Aorta (tissue), 5 donors: Measurements from ENCODE around the gene MOSPD2. TPM values are rescaled to one million over a fixed set of nuclear protein-coding genes. Genes with fewer than 3 reads are reported as not detected.
A peak's percentile ranks its signal among the peaks of the same experiment; 100 is the strongest.

Experiments
- ATAC-seq: fragments of 200-7000 bp; cut with Tn5 transposase; one replicate; pipeline ENCODE4 v1.9.1; 2022; ENCODE audit warnings: moderate library complexity; ENCODE audit not compliant: low FRiP score
- DNase-seq, 2 donors: peaks; one replicate each; pipeline ENCODE4 v3.0.0-alpha.2; 2020
- H3K27ac ChIP-seq, 2 donors: one replicate each; pipeline ENCODE4 v1.5.1; 2013; ENCODE audit warnings: low read length in 2 of 2, mild to moderate bottlenecking in 2 of 2, moderate library complexity in 2 of 2, control low read depth in 1 of 2, inconsistent platforms in 1 of 2, low read depth in 1 of 2
- H3K27me3 ChIP-seq, 2 donors: one replicate each; pipeline ENCODE4 v1.6.1; 2013; ENCODE audit warnings: control low read depth in 1 of 2, low read length in 1 of 2, mild to moderate bottlenecking in 1 of 2, moderate library complexity in 1 of 2; ENCODE audit not compliant: insufficient read depth in 2 of 2, control insufficient read depth in 1 of 2
- H3K36me3 ChIP-seq, 2 donors: one replicate each; pipeline ENCODE4 v1.6.1; 2013; ENCODE audit warnings: control low read depth in 1 of 2, low read length in 1 of 2, mild to moderate bottlenecking in 1 of 2; ENCODE audit not compliant: insufficient read depth in 2 of 2, control insufficient read depth in 1 of 2
- H3K4me1 ChIP-seq, 2 donors: one replicate each; pipeline ENCODE4 v1.6.1; 2013; ENCODE audit warnings: low read length in 2 of 2, control low read depth in 1 of 2, mild to moderate bottlenecking in 1 of 2, moderate library complexity in 1 of 2; ENCODE audit not compliant: insufficient read depth in 2 of 2, control insufficient read depth in 1 of 2
- H3K4me3 ChIP-seq, 2 donors: one replicate each; pipeline ENCODE4 v1.5.1; 2013; ENCODE audit warnings: low read length in 2 of 2, control low read depth in 1 of 2, mild to moderate bottlenecking in 1 of 2
- H3K9me3 ChIP-seq: one replicate; pipeline ENCODE4 v1.6.1; 2013; ENCODE audit warnings: mild to moderate bottlenecking, low read length; ENCODE audit not compliant: control insufficient read depth
- WGBS, 2 donors: extraction: QIAGEN DNeasy Blood & Tissue Kit; methylation state at CpG; one replicate each; pipeline ENCODE4 v1.1.7; 2013; 5-methylcytosine and 5-hydroxymethylcytosine counted together
- intact Hi-C, 2 donors: fragments of 100-400 bp; cut with DNase I; formaldehyde crosslinking; loops; one replicate each; pipeline versions ENCODE4 v1.14.2 to v1.15.0; 2022
- polyA plus RNA-seq, 2 donors: library from polyadenylated mRNA; stranded (reverse); fragments of 200-250 nt; gene quantifications; one replicate each; pipeline ENCODE4 v1.2.3, GENCODE V29; 2013
- total RNA-seq, 2 donors: library from RNA; stranded (reverse); fragmentation: NEBNext Ultra II Directional; extraction: Animal tissue kit (Norgen Biotek cat#: 25700); gene quantifications; one replicate each; pipeline ENCODE4 v1.2.1, GENCODE V29; 2021
- donor health status: healthy with polysubstance abuse.
- donor health status: Bipolar disorder and iron deficiency.
- donor health status: DM: no; HTN: no; CAD: no.
- donor health status: DM: no; HTN: no; CAD: no.
- donor health status: DM: yes; HTN: yes; CAD: no.

The MOSPD2 gene
- total and polyA plus RNA-seq, 4 donors, result 3.6 to 21.3 (median 11.2) TPM

DNA sequence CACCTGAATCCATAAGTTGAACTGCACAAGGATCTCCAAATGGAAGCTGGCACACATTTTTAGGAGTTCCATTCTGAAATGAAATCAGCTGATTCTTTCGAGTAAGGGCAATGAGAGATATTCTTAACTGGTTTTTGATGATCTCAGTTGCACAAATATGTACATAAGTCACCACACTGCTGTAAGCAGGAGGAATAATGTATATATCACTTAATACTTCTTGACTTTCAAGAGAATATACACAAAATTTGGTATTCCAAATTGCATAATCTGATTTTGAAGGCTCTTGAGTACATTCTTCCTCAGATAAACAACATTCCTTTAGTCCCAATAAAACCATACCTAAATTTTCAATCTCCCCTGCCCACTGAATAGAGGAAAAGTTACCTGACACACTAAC lies 8.6 kb upstream of the MOSPD2 start:
- H3K27ac ChIP-seq, result no peak overlapping the region
- H3K4me3 ChIP-seq, result no peak overlapping the region
- H3K4me1 ChIP-seq, result no peaks in the 10 kb centered on the region
- intact Hi-C loops, result no loop called here
- ATAC-seq (no peak), DNase-seq (no peak)
- H3K9me3 ChIP-seq, result no peaks in the 10 kb centered on the region
- H3K36me3 ChIP-seq, result no peaks in the 10 kb centered on the region
- 13 to 38% methylated on average over 1 of the region's 1 CpG for WGBS, 2 donors
- H3K27me3 ChIP-seq, result no peaks in the 10 kb centered on the region

GRCh38 chrX:14865201-14865600 lies 8.0 kb upstream of the MOSPD2 start:
- Histone ChIP-seq H3K9me3 (no peaks in the 10 kb centered on the region), H3K4me3 (no peak overlapping the region), H3K36me3 (no peaks in the 10 kb centered on the region), H3K27ac (no peak overlapping the region), H3K4me1 (no peaks in the 10 kb centered on the region), H3K27me3 (no peaks in the 10 kb centered on the region)
- WGBS, 2 donors, result 7 to 41% methylated on average over 1 of the region's 1 CpG
- intact Hi-C loops, result no loop called here
- no peak for DNase-seq
- ATAC-seq, result no peak

DNA sequence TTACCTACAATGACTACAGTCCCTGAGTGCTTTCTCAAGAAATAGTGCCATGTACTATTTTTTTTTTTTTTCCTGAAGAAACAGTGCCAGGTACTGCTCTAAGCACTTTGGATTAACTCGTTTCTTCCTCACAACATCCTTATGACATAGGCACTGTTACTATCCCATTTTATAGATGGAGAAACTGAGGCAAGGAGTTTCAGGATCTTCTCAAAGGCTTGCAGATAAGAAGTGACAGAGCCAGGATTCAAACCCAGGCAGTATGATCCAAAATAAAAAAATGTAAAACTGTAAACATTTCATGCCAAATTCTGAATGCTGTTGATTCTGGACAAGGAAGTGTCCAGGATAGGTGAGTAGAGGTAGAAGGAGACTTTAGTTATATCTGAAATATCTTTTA lies 1.5 kb upstream of the MOSPD2 start:
- ATAC-seq, result no peak
- Histone ChIP-seq H3K4me3 (no peak overlapping the region), H3K4me1 (no peaks in the 10 kb centered on the region), H3K36me3 (no peaks in the 10 kb centered on the region), H3K27me3 (no peaks in the 10 kb centered on the region), H3K27ac (no peak overlapping the region), H3K9me3 (no peaks in the 10 kb centered on the region)
- no peak for DNase-seq
- intact Hi-C loops, result no loop called here
- WGBS, 2 donors, result 36 to 62% methylated on average over 1 of the region's 1 CpG

GRCh38 chrX:14872355-14872754 lies 866 bp upstream of the MOSPD2 start:
- ATAC-seq, result no peak

DNA sequence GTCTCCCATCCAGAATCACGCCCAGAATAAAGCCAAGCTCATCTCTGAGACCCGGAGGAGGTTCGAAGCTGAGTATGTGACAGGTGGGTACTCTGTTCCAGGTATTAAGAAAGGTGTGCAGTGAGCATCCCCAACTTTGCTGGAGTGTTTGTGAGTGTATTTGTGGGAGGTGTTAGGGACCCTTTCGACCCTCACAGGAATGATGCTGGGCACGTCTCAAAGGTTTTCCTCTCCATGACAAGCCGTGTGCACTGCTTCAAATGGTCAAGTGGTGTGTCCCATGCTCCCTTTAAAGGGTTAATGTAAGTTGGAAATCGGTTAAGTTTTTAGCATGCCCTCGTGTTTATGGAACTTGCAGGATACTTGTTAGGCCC lies 442 bp downstream of the MOSPD2 start:
- H3K27me3 ChIP-seq, result no peaks in the 10 kb centered on the region
- ATAC-seq (no peak), DNase-seq (no peak)
- H3K36me3 ChIP-seq, result no peaks in the 10 kb centered on the region
- no peaks in the 10 kb centered on the region for H3K4me1 ChIP-seq
- H3K4me3 ChIP-seq, result peak overlapping the region; percentile 14 to 21
- no peaks in the 10 kb centered on the region for H3K9me3 ChIP-seq
- 1 to 35% methylated on average over 8 of the region's 8 CpGs for WGBS, 2 donors
- H3K27ac ChIP-seq, result peak overlapping the region in 1 of 2 donors; percentile 35
- intact Hi-C loops, result no loop called here

More at GRCh38 chrX:14872355-14872754, 866 bp upstream of the MOSPD2 start:
- H3K27me3 ChIP-seq, result no peaks in the 10 kb centered on the region
- WGBS, 2 donors, result 16 to 38% methylated on average over 7 of the region's 7 CpGs
- no peak overlapping the region for H3K4me3 ChIP-seq
- no peak overlapping the region for H3K27ac ChIP-seq
- intact Hi-C loops, result no loop called here
- no peaks in the 10 kb centered on the region for H3K9me3 ChIP-seq
- DNase-seq, result no peak
- no peaks in the 10 kb centered on the region for H3K4me1 ChIP-seq
- H3K36me3 ChIP-seq, result no peaks in the 10 kb centered on the region

GRCh38 chrX:14875624-14876023 lies 2.4 kb downstream of the MOSPD2 start:
- Histone ChIP-seq H3K9me3 (no peaks in the 10 kb centered on the region), H3K27ac (no peak overlapping the region), H3K4me1 (no peaks in the 10 kb centered on the region), H3K36me3 (no peaks in the 10 kb centered on the region), H3K4me3 (no peak overlapping the region), H3K27me3 (no peaks in the 10 kb centered on the region)
- no peak for ATAC-seq
- intact Hi-C loops, result no loop called here
- 81 to 86% methylated on average over 7 of the region's 7 CpGs for WGBS, 2 donors
- no peak for DNase-seq

DNA sequence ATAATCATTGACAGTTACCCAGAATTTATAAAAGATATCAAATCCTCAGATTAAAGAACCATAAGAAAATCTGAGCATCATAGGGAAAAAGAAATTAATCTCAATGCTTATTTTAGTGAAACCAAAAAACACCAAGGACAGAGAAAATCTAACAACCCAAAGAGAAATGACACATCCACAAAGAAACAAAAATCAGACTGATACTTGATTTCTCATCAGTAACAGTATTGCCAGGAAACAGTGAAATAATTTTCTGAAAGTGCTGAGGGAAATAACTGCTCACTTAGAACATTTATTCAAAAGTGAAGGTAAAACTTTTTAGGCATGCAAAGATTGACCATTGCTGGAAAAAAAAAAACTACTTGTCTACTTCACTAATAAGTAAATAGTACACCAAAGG lies 10.6 kb downstream of the MOSPD2 start:
- no peaks in the 10 kb centered on the region for H3K9me3 ChIP-seq
- DNase-seq, result no peak

DNA sequence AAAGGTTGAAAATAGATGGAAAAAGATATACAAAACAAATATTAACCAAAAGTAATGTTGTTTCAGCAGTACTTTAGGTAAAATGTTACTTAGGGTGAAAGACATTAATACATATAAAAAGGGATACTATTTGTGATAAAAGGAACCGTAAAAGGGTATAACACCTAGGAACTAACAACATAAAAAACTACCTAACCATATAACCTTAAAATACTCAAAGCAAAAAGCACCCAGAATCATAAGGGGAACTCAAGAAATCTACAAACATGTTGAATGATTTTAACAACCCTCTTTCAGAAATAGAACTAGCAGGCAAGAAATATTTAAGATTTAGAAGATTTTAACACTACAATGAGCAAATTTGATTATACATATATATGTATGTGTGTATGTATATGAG lies 11.5 kb downstream of the MOSPD2 start:
- no peaks in the 10 kb centered on the region for H3K36me3 ChIP-seq
- intact Hi-C loops, result no loop called here
- WGBS, 2 donors, result 70 to 83% methylated on average over 1 of the region's 1 CpG
- no peak overlapping the region for H3K4me3 ChIP-seq
- H3K4me1 ChIP-seq, result no peaks in the 10 kb centered on the region
- DNase-seq, result no peak
- no peaks in the 10 kb centered on the region for H3K9me3 ChIP-seq
- no peak overlapping the region for H3K27ac ChIP-seq
- no peak for ATAC-seq
- no peaks in the 10 kb centered on the region for H3K27me3 ChIP-seq

More for the DNA sequence above, 10.6 kb downstream of the MOSPD2 start:
- ATAC-seq, result no peak
- no peaks in the 10 kb centered on the region for H3K27me3 ChIP-seq
- intact Hi-C loops, result no loop called here
- H3K36me3 ChIP-seq, result no peaks in the 10 kb centered on the region
- H3K27ac ChIP-seq, result no peak overlapping the region
- H3K4me3 ChIP-seq, result no peak overlapping the region
- no peaks in the 10 kb centered on the region for H3K4me1 ChIP-seq

DNA sequence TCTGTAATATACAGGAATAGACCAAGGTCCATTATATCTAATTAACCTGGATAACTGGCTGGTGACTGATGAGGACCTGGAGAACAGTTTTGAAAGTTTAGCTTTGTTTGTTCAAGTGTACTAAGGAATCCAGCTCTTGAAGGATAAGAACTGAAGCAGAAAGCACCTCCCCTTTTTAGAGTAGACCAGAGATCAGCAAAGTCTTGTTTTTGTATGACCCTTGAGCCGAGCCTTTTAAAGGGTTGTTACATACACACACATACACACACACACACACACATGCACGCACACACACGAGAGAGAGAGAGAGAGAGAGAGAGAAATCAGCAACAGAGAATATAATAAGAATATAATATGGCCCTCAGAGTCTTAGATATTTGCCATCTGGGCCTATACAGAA lies 13.0 kb downstream of the MOSPD2 start:
- no peak for DNase-seq
- no peak overlapping the region for H3K4me3 ChIP-seq
- intact Hi-C loops, result no loop called here
- no peaks in the 10 kb centered on the region for H3K4me1 ChIP-seq
- no peaks in the 10 kb centered on the region for H3K27me3 ChIP-seq
- no peaks in the 10 kb centered on the region for H3K36me3 ChIP-seq
- no peaks in the 10 kb centered on the region for H3K9me3 ChIP-seq
- H3K27ac ChIP-seq, result no peak overlapping the region
- WGBS, 2 donors, result 54 to 73% methylated on average over 3 of the region's 3 CpGs
- no peak for ATAC-seq
